Spleen (tissue), 11 donors: ENCODE data around the gene TMEM182. TPM values are rescaled to one million over a fixed set of nuclear protein-coding genes. Genes with fewer than 3 reads are reported as not detected.

Source experiments
- DNase-seq: peaks from one replicate; pipeline ENCODE4 v3.0.0-alpha.2; 2020
- H3K27ac ChIP-seq, 8 donors: fragments of 200-600 bp; sonication (generic) in 7 of 8; 1 replicate in 4 of 8; 2 replicates in 4 of 8; pipeline versions ENCODE4 v1.5.0 to v1.8.0; 2016 to 2021; ENCODE audit warnings: inconsistent platforms in 4 of 8, mild to moderate bottlenecking in 4 of 8, moderate library complexity in 1 of 8
- H3K27me3 ChIP-seq, 7 donors: fragments of 200-600 bp; sonication (generic) in 6 of 7; replicated peaks in 1 of 7; 1 replicate in 4 of 7; 2 replicates in 3 of 7; pipeline versions ENCODE4 v1.5.0 to v1.8.0; 2016 to 2021; ENCODE audit warnings: inconsistent platforms in 3 of 7, mild to moderate bottlenecking in 1 of 7
- H3K36me3 ChIP-seq, 6 donors: fragments of 200-600 bp; sonication (generic) in 5 of 6; 1 replicate in 4 of 6; 2 replicates in 2 of 6; pipeline versions ENCODE4 v1.5.0 to v1.8.0; 2016 to 2021; ENCODE audit warnings: inconsistent platforms in 2 of 6
- H3K4me1 ChIP-seq, 6 donors: fragments of 200-600 bp; sonication (generic) in 5 of 6; 1 replicate in 3 of 6; 2 replicates in 3 of 6; pipeline versions ENCODE4 v1.5.0 to v1.8.0; 2016 to 2021; ENCODE audit warnings: inconsistent platforms in 3 of 6
- H3K4me3 ChIP-seq, 8 donors: fragments of 200-600 bp; sonication (generic) in 7 of 8; 1 replicate in 4 of 8; 2 replicates in 4 of 8; pipeline versions ENCODE4 v1.5.0 to v1.8.0; 2016 to 2021; ENCODE audit warnings: inconsistent platforms in 4 of 8, mild to moderate bottlenecking in 4 of 8, moderate library complexity in 2 of 8
- H3K9me3 ChIP-seq, 8 donors: fragments of 200-600 bp; sonication (generic) in 7 of 8; 1 replicate in 4 of 8; 2 replicates in 4 of 8; pipeline versions ENCODE4 v1.5.0 to v1.8.0; 2016 to 2021; ENCODE audit warnings: inconsistent platforms in 4 of 8
- CTCF ChIP-seq, 11 experiments: fragments of 200-600 bp in 7 of 11; fragments of 450-650 bp in 4 of 11; sonication (generic) in 4 of 11; IDR thresholded peaks in 8 of 11; conservative IDR thresholded peaks in 3 of 11; 1 replicate in 7 of 11; 2 replicates in 4 of 11; pipeline versions ENCODE4 v1.4.0 to v1.8.0; 2016 to 2021; ENCODE audit warnings: antibody characterized with exemption in 11 of 11, inconsistent platforms in 4 of 11, mild to moderate bottlenecking in 1 of 11
- POLR2A ChIP-seq, 3 donors: fragments of 450-650 bp; IDR thresholded peaks; one replicate each; pipeline ENCODE4 v1.5.1; 2017; ENCODE audit warnings: antibody characterized with exemption in 3 of 3, mild to moderate bottlenecking in 1 of 3
- POLR2AphosphoS5 ChIP-seq, 3 donors: sonication (generic); formaldehyde crosslinking; IDR thresholded peaks; one replicate each; pipeline ENCODE4 v1.5.1; 2017; ENCODE audit warnings: antibody characterized with exemption in 3 of 3
- WGBS, 5 donors: extraction: QIAGEN DNeasy Blood & Tissue Kit in 3 of 5; methylation state at CpG; one replicate each; pipeline versions ENCODE4 v1.1.5 to v1.1.7; 2013 to 2018; 5-methylcytosine and 5-hydroxymethylcytosine counted together
- intact Hi-C: fragments of 100-400 bp; cut with DNase I; formaldehyde crosslinking; loops from one replicate; pipeline ENCODE4 v1.15.0; 2023; ENCODE audit warnings: low total_unique reads
- polyA plus RNA-seq, 3 donors: library from polyadenylated mRNA; stranded (reverse); fragments of 200-250 nt; gene quantifications; one replicate each; pipeline ENCODE4 v1.2.1, GENCODE V29; 2013
- total RNA-seq, 7 donors: library from RNA; depleted of rRNA in 3 of 7; stranded (reverse); fragments of >200 nt in 3 of 7; fragmentation: NEBNext Ultra II Directional in 4 of 7; extraction: Animal tissue kit (Norgen Biotek cat#: 25700) in 4 of 7; gene quantifications; one replicate each; pipeline versions ENCODE4 v1.1.0 to v1.2.1, GENCODE V29; 2016 to 2021
- donor health status: healthy with polysubstance abuse.
- donor health status: DM: no; HTN: no; CAD: no; lungs with moderate emphysema.
- donor health status: DM: no; HTN: no; CAD: no.
- donor health status: Bipolar disorder and iron deficiency.
- donor health status: healthy.
- donor health status: DM: no; HTN: no; CAD: no.
- donor health status: DM: yes; HTN: yes; CAD: no.

TMEM182 gene
- total and polyA plus RNA-seq, 10 donors: 1.3 to 8.6 (median 3.2) TPM

GRCh38 chr2:102764083-102764482 lies 2.3 kb downstream of the TMEM182 start:
- Histone ChIP-seq H3K4me1 (no peaks in the 10 kb centered on the region), H3K36me3 (peaks cover 0 to 37% (median 0%) of the 10 kb centered on the region in 6 donors), H3K27me3 (no peaks in the 10 kb centered on the region), H3K4me3 (no peak overlapping the region), H3K27ac (no peak overlapping the region), H3K9me3 (no peaks in the 10 kb centered on the region)
- WGBS, 5 donors: 88 to 97% (median 94%) methylated on average over 6 of the region's 6 CpGs
- no peak for DNase-seq
- TF ChIP-seq POLR2A (IDR thresholded peaks at IDR 0.05) (no peak), POLR2AphosphoS5 (IDR thresholded peaks at IDR 0.05) (no peak), CTCF (IDR thresholded peaks at IDR 0.05 in 8 of 11, conservative IDR thresholded peaks at IDR 0.05 in 3 of 11) (no peak)
- intact Hi-C loops: no loop called here

GRCh38 chr2:102765061-102765460 lies 3.2 kb downstream of the TMEM182 start:
- no peaks in the 10 kb centered on the region for H3K9me3 ChIP-seq
- TF ChIP-seq POLR2A (IDR thresholded peaks at IDR 0.05) (no peak), CTCF (IDR thresholded peaks at IDR 0.05 in 8 of 11, conservative IDR thresholded peaks at IDR 0.05 in 3 of 11) (no peak), POLR2AphosphoS5 (IDR thresholded peaks at IDR 0.05) (no peak)
- peaks cover 0 to 37% (median 0%) of the 10 kb centered on the region in 6 donors for H3K36me3 ChIP-seq
- H3K4me1 ChIP-seq: no peaks in the 10 kb centered on the region
- DNase-seq: no peak
- no peaks in the 10 kb centered on the region for H3K27me3 ChIP-seq
- H3K4me3 ChIP-seq: no peak overlapping the region
- WGBS, 5 donors: 96 to 100% (median 100%) methylated on average over 1 of the region's 1 CpG
- intact Hi-C loops: no loop called here
- no peak overlapping the region for H3K27ac ChIP-seq

- 83 to 97% (median 91%) methylated on average over 3 of the region's 3 CpGs for WGBS, 5 donors
- TF ChIP-seq POLR2AphosphoS5 (IDR thresholded peaks at IDR 0.05) (no peak), CTCF (IDR thresholded peaks at IDR 0.05 in 8 of 11, conservative IDR thresholded peaks at IDR 0.05 in 3 of 11) (no peak), POLR2A (IDR thresholded peaks at IDR 0.05) (no peak)
- intact Hi-C loops: no loop called here
- H3K4me1 ChIP-seq: no peaks in the 10 kb centered on the region
- no peak for DNase-seq
- H3K27me3 ChIP-seq: no peaks in the 10 kb centered on the region
- peaks cover 0 to 43% (median 0%) of the 10 kb centered on the region in 6 donors for H3K36me3 ChIP-seq
- H3K4me3 ChIP-seq: no peak overlapping the region
- no peak overlapping the region for H3K27ac ChIP-seq
- no peaks in the 10 kb centered on the region for H3K9me3 ChIP-seq
Observed at GRCh38 chr2:102768253-102768652, 6.4 kb downstream of the TMEM182 start.

GRCh38 chr2:102768892-102769291 lies 7.1 kb downstream of the TMEM182 start:
- no peaks in the 10 kb centered on the region for H3K27me3 ChIP-seq
- H3K9me3 ChIP-seq: no peaks in the 10 kb centered on the region
- H3K4me3 ChIP-seq: no peak overlapping the region
- intact Hi-C loops: no loop called here
- TF ChIP-seq CTCF (IDR thresholded peaks at IDR 0.05 in 8 of 11, conservative IDR thresholded peaks at IDR 0.05 in 3 of 11) (no peak), POLR2A (IDR thresholded peaks at IDR 0.05) (no peak), POLR2AphosphoS5 (IDR thresholded peaks at IDR 0.05) (no peak)
- H3K4me1 ChIP-seq: no peaks in the 10 kb centered on the region
- peaks cover 0 to 42% (median 0%) of the 10 kb centered on the region in 6 donors for H3K36me3 ChIP-seq
- no peak overlapping the region for H3K27ac ChIP-seq
- DNase-seq: no peak
